ENCODE measurements around the gene ILKAP. TPM values are rescaled to one million over a fixed set of nuclear protein-coding genes. Genes with fewer than 3 reads are reported as not detected.

The ILKAP gene
- total RNA-seq, 1 experiment from 2014 or later = 20.2 TPM

GRCh38 chr2:238132463-238133450 is 70.7 kb downstream of the ILKAP start:
- Histone ChIP-seq H3K9me3 (replicated peaks) (no peaks in the 10 kb centered on the region), H3K27ac (no peak overlapping the region), H3K4me1 (replicated peaks) (peaks cover under 1% of the 10 kb centered on the region), H3K27me3 (replicated peaks) (no peaks in the 10 kb centered on the region), H3K4me3 (no peak overlapping the region), H3K36me3 (no peaks in the 10 kb centered on the region)
- DNase-seq (ENCODE audit: low read depth in 1 of 2, low spot score in 2 of 2) = no peak

- no peaks in the 10 kb centered on the region for H3K36me3 ChIP-seq
- H3K4me1 ChIP-seq (replicated peaks) = peaks cover 9% of the 10 kb centered on the region
- no peaks in the 10 kb centered on the region for H3K27me3 ChIP-seq (replicated peaks)
- no peaks in the 10 kb centered on the region for H3K9me3 ChIP-seq (replicated peaks)
- no peak overlapping the region for H3K4me3 ChIP-seq
- no peak overlapping the region for H3K27ac ChIP-seq
- no peak for DNase-seq (ENCODE audit: low read depth in 1 of 2, low spot score in 2 of 2)
Observed at GRCh38 chr2:238131761-238132462, 71.6 kb downstream of the ILKAP start.

GRCh38 chr2:238130696-238131628 is 72.5 kb downstream of the ILKAP start:
- Histone ChIP-seq H3K9me3 (replicated peaks) (no peaks in the 10 kb centered on the region), H3K27me3 (replicated peaks) (no peaks in the 10 kb centered on the region), H3K4me3 (no peak overlapping the region), H3K27ac (no peak overlapping the region), H3K4me1 (replicated peaks) (peaks cover 15% of the 10 kb centered on the region), H3K36me3 (no peaks in the 10 kb centered on the region)
- DNase-seq (ENCODE audit: low read depth in 1 of 2, low spot score in 2 of 2) = no peak

GRCh38 chr2:238130111-238130695 is 73.3 kb downstream of the ILKAP start:
- no peaks in the 10 kb centered on the region for H3K36me3 ChIP-seq
- H3K27ac ChIP-seq = no peak overlapping the region
- H3K9me3 ChIP-seq (replicated peaks) = no peaks in the 10 kb centered on the region
- H3K4me3 ChIP-seq = no peak overlapping the region
- peaks cover 15% of the 10 kb centered on the region for H3K4me1 ChIP-seq (replicated peaks)
- H3K27me3 ChIP-seq (replicated peaks) = no peaks in the 10 kb centered on the region
- DNase-seq (ENCODE audit: low read depth in 1 of 2, low spot score in 2 of 2) = no peak

GRCh38 chr2:238129166-238130010 is 74.1 kb downstream of the ILKAP start:
- H3K4me3 ChIP-seq = no peak overlapping the region
- no peak overlapping the region for H3K27ac ChIP-seq
- H3K27me3 ChIP-seq (replicated peaks) = no peaks in the 10 kb centered on the region
- no peaks in the 10 kb centered on the region for H3K9me3 ChIP-seq (replicated peaks)
- peaks cover 15% of the 10 kb centered on the region for H3K4me1 ChIP-seq (replicated peaks)
- no peaks in the 10 kb centered on the region for H3K36me3 ChIP-seq
- no peak for DNase-seq (ENCODE audit: low read depth in 1 of 2, low spot score in 2 of 2)

GRCh38 chr2:238128534-238129001 is 74.9 kb downstream of the ILKAP start:
- Histone ChIP-seq H3K9me3 (replicated peaks) (no peaks in the 10 kb centered on the region), H3K4me3 (no peak overlapping the region), H3K36me3 (no peaks in the 10 kb centered on the region), H3K27ac (no peak overlapping the region), H3K4me1 (replicated peaks) (peaks cover 15% of the 10 kb centered on the region), H3K27me3 (replicated peaks) (no peaks in the 10 kb centered on the region)
- DNase-seq (ENCODE audit: low read depth in 1 of 2, low spot score in 2 of 2) = no peak

GRCh38 chr2:238128061-238128440 is 75.4 kb downstream of the ILKAP start:
- Histone ChIP-seq H3K27me3 (replicated peaks) (no peaks in the 10 kb centered on the region), H3K4me3 (no peak overlapping the region), H3K27ac (no peak overlapping the region), H3K36me3 (no peaks in the 10 kb centered on the region), H3K9me3 (replicated peaks) (no peaks in the 10 kb centered on the region), H3K4me1 (replicated peaks) (peaks cover 15% of the 10 kb centered on the region)
- no peak for DNase-seq (ENCODE audit: low read depth in 1 of 2, low spot score in 2 of 2)

- DNase-seq (ENCODE audit: low read depth in 1 of 2, low spot score in 2 of 2) = peak; percentile 54 to 75
- Histone ChIP-seq H3K27me3 (replicated peaks) (no peaks in the 10 kb centered on the region), H3K27ac (no peak overlapping the region)
Observed at GRCh38 chr2:238127165-238128060, 76.1 kb downstream of the ILKAP start.

GRCh38 chr2:238126775-238127164 is 76.7 kb downstream of the ILKAP start:
- Histone ChIP-seq H3K4me3 (no peak overlapping the region), H3K9me3 (replicated peaks) (no peaks in the 10 kb centered on the region), H3K36me3 (no peaks in the 10 kb centered on the region)

More at GRCh38 chr2:238127165-238128060, 76.1 kb downstream of the ILKAP start:
- Histone ChIP-seq H3K9me3 (replicated peaks) (no peaks in the 10 kb centered on the region), H3K36me3 (no peaks in the 10 kb centered on the region), H3K4me1 (replicated peaks) (peaks cover 15% of the 10 kb centered on the region), H3K4me3 (peak overlapping the region; percentile 14; the same call in 1 of the 2 replicates)

GRCh38 chr2:238126338-238126737 is 77.2 kb downstream of the ILKAP start:
- Histone ChIP-seq H3K4me1 (replicated peaks) (peaks cover 15% of the 10 kb centered on the region), H3K4me3 (no peak overlapping the region), H3K36me3 (no peaks in the 10 kb centered on the region), H3K9me3 (replicated peaks) (no peaks in the 10 kb centered on the region), H3K27me3 (replicated peaks) (no peaks in the 10 kb centered on the region), H3K27ac (no peak overlapping the region)
- DNase-seq (ENCODE audit: low read depth in 1 of 2, low spot score in 2 of 2) = no peak

More at GRCh38 chr2:238126775-238127164, 76.7 kb downstream of the ILKAP start:
- no peak for DNase-seq (ENCODE audit: low read depth in 1 of 2, low spot score in 2 of 2)
- no peak overlapping the region for H3K27ac ChIP-seq
- H3K27me3 ChIP-seq (replicated peaks) = no peaks in the 10 kb centered on the region
- peaks cover 15% of the 10 kb centered on the region for H3K4me1 ChIP-seq (replicated peaks)

GRCh38 chr2:238125127-238125885 is 78.2 kb downstream of the ILKAP start:
- H3K9me3 ChIP-seq (replicated peaks) = no peaks in the 10 kb centered on the region
- no peak overlapping the region for H3K4me3 ChIP-seq
- H3K27me3 ChIP-seq (replicated peaks) = no peaks in the 10 kb centered on the region
- H3K36me3 ChIP-seq = no peaks in the 10 kb centered on the region
- no peak overlapping the region for H3K27ac ChIP-seq
- H3K4me1 ChIP-seq (replicated peaks) = peaks cover 15% of the 10 kb centered on the region
- no peak for DNase-seq (ENCODE audit: low read depth in 1 of 2, low spot score in 2 of 2)
